HG02938 (cell line): ENCODE measurements around the gene MGAM2.
"Not testable (repeated sequence)": the region's sequence is repeated elsewhere in the genome, so short reads cannot be mapped to it uniquely, and the experiment has no call there.

Source experiments
- ATAC-seq: cut with Tn5 transposase; IDR thresholded peaks from one replicate; pipeline ENCODE4 v1.9.1; 2021; ENCODE audit warnings: mild to moderate bottlenecking, moderate library complexity; ENCODE audit not compliant: unreplicated experiment

MGAM2 gene

GRCh38 chr7:142111499-142111898 lies at the start of gene MGAM2:
Gene MGAM2, plus strand, starts transcription at chr7:142111718. Its CDS starts 5,156 bp downstream, at chr7:142116874.
- ATAC-seq = no peak

DNA sequence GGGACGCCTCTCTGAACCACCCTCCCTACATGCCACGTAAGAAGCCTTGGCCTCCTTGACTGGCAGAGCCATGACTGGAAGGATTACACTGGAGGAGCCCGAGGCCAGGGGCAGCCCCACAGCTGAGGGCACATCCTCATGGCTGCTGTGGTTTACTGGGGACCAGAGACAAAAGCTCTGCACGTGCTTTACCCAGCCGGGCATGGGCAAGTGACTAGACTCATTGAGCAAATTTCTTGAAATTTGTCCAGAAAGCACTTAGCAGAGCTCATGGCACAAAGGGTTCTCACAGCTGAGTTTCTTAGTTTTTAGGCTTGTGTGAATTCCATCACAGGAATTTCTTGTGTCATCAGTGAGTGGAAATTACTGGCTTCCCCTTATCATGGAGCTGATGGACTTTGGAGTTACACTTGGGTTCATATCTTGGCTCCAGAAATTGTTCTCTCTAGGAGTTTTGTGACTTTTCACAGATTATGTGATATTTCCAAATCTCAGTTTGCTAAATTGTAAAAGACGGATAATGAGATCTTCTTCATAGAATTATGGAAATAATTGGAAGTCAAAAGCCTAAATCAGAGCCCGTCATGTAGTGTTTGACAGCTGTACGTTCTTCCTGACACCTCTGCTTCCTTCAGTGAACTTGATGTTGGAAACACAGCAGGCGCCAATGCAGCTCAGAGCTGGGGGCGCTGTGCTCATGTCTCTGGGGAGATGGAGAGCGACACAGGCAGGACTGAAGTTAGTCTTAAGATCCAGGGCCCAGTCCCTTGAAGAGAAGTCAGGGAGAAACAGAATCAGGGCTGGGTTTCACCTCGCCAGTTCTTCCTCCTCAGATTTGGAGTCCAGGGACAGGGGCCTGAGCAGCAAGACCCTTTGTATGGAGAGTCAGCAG lies 47.7 kb upstream of the MGAM2 start:
- no peak for ATAC-seq

DNA sequence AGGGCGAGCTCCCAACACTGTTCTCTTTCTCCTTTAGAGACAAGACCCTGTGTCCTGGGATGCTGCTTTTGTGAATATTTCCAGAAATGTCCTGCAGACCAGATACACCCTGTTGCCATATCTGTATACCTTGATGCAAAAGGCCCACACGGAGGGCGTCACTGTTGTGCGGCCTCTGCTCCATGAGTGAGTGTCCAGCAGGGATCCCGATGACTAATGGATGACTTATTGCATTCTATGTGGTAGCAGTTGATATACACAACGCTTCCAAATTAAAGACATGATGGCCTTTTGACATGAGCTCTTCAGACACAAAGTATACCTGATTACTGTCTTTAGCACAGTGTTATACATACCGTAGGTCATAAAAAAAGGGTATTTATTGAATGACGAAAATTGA lies 45.0 kb upstream of the MGAM2 start:
- ATAC-seq = no peak

- ATAC-seq = no peak
Observed at GRCh38 chr7:142077762-142078161, 33.8 kb upstream of the MGAM2 start.

- no peak for ATAC-seq
Observed at GRCh38 chr7:142083605-142084004, 27.9 kb upstream of the MGAM2 start.

- ATAC-seq = no peak
Observed at GRCh38 chr7:142085428-142085827, 26.1 kb upstream of the MGAM2 start.

DNA sequence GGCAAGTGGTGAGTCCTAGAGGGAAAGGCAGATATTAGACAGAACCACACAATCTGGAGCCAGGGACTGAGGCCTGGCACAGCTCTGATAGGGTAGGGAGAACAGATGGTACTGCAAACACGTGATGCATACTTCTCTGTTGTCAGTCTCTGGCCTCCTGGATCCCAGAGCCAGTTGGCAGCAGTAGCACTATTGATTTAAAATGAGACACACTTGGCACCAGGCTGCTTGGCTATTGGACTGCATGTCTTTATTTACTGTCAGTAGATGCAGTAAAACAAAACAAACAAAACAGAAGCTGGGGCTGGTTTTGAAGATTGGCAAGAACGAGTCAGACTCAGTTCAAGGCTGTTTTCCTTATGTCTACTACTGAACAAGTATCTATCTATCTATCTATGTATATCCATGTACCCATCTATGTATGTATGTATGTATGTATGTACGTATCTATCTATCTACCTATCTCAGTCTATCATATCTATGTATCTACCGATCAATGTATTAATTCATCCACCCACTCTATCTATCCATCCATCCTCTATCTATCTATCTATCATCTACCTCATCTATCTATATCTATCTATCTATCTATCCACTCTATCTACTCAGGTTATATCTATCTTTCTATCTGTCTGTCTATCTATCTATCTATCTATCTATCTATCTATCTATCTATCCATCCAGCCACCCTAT lies 23.4 kb upstream of the MGAM2 start:
- no peak for ATAC-seq

GRCh38 chr7:142089035-142089434 lies 22.5 kb upstream of the MGAM2 start:
- ATAC-seq = no peak

- no peak for ATAC-seq
Observed at GRCh38 chr7:142091961-142092360, 19.6 kb upstream of the MGAM2 start.

DNA sequence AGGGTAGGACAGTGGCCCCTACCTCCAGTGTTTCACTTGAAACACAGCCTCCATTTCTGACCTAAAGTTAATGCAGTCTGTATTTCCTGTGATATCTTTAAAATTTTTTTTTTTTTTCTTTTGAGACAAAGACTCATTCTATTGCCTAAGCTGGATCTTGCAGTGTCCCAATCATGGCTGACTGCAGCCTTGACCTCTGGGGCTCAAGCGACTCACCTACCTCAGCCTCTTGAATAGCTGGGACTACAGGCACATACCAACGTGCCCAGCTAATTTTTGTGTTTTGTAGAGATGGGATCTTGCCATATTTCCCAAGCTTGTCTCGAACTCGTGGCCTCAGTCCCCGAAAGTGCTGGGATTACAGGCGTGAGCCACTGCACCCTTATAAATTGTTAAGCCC lies 16.7 kb upstream of the MGAM2 start:
- ATAC-seq = no peak

DNA sequence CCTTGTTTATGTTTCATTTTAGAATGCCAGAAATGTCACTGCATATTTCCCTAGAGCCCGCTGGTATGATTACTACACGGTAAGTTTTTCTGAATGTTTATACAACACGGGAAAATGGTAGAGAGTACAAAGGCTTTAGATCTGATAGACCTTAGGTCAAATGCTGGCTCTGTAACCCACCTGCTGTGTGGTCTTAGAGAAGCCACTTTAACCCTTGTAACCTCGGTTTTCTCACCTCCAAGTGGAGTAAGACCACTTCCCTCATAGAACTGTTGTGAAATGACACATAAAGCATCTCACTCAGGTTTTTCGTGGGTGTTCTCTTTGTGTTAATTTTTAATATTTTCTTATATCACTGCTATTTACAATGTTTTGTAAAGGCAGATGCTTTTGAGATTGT lies 13.9 kb upstream of the MGAM2 start:
- ATAC-seq = no peak

GRCh38 chr7:142098004-142098403 lies 13.5 kb upstream of the MGAM2 start:
- no peak for ATAC-seq

DNA sequence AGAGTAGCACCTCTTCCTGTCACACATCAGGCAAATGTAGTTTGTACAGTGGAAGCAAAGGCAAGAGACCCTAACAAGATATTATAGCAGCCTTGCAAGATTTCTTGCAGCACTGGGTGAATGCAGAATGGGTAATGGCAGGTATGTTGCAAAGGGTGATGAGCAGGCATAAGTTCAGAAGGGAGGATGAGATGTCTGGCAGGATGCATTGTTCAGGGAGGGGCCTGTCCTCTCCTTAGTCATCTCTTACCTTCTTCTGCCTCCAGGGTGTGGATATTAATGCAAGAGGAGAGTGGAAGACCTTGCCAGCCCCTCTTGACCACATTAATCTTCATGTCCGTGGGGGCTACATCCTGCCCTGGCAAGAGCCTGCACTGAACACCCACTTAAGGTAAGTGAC lies 12.2 kb upstream of the MGAM2 start:
- not testable (repeated sequence) for ATAC-seq

DNA sequence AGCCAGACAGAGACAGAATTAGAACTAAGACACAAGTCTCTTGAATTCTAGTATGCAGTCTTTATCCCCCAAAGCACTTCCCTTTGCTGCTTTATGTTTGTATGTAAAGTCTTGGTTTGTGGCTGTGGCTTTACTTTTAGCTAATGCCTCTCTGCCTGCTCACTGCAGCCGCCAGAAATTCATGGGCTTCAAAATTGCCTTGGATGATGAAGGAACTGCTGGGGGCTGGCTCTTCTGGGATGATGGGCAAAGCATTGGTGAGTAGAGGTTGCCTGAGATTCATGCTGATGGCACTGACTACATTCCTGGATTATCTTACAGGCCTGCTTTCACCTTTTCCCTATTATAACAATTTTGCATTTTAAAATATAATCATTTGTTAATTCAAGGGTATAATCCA lies 10.9 kb upstream of the MGAM2 start:
- ATAC-seq = no peak

DNA sequence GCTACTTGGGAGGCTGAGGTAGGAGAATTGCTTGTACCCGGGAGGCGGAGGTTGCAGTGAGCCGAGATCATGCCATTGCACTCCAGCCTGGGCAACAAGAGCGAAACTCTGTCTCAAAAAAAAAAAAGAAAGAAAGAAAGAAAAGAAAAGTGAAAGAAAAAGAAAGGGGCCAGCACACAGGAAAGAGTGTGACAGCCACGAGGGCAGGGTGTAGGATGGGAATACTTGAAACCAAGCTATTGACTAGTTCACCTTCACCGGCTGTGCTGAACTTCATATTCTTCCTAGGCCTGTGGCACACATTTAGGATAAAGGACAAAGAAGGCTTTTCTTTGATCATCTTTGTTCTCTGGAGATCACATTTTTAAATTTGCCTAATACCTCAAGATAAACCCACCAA lies 9.7 kb upstream of the MGAM2 start:
- not testable (repeated sequence) for ATAC-seq

DNA sequence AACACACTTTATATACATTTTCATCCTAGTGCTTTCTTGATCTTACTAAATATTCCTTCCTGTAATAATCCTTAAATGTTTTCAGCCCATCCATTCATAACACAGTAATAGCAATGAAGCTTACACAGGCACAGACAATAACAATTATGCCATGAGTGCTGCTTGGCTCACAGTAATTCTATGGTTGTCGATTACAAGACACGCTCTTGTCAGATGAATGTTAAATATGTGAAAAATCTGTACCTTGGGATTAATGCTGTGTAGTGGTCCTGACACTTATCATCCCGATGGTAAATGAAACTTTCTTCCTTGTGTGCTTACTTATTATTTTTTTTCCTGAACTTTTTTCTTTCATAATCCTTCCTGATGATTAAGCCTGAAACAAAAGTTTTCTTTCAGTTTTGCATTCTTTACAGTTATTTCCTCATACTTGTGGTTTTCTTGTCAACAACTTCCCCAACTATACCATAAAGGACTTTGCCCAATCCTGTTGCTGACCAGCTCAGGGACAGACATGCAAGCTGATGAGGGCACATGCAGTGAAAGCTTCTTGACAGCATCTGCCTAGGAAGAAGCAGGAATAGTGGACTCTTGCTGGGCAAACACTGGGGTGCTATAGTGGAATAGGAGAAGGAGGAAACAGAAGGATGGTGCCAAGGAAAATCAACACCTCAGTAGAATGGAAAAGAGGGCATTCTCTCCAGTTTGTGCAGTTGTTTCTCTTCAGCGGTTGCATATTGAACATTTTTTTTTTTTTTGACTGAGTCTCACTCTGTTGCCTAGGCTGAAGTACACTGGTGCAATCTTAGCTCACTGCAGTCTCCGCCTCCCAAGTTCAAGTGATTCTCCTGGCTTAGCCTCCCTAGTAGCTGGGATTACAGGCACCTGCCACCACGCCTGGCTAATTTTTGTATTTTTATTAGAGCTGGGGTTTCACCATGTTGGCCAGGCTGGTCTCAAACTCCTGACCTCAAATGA lies 6.7 kb upstream of the MGAM2 start:
- ATAC-seq = no peak

- ATAC-seq = no peak
Observed at GRCh38 chr7:142108728-142109505, 2.6 kb upstream of the MGAM2 start.

- ATAC-seq = no peak
Observed at GRCh38 chr7:142110098-142110497, 1.4 kb upstream of the MGAM2 start.

GRCh38 chr7:142110638-142111037 lies 880 bp upstream of the MGAM2 start:
- no peak for ATAC-seq

GRCh38 chr7:142112086-142112485 lies 568 bp downstream of the MGAM2 start:
- no peak for ATAC-seq
